DND-41 (cell line): ENCODE data around the gene SKIL.

Source experiments
- EZH2 ChIP-seq: IDR thresholded peaks from 3 replicates; pipeline ENCODE4 v1.6.1; 2012; ENCODE audit warnings: borderline replicate concordance, low read depth, mild to moderate bottlenecking, moderate library complexity, low read length, inconsistent platforms; ENCODE audit not compliant: severe bottlenecking
- TF ChIP-seq, protein P1 (sequence below): IDR thresholded peaks from 2 replicates; pipeline ENCODE4 v1.5.1; 2012; ENCODE audit warnings: borderline replicate concordance, low read length, moderate library complexity, mild to moderate bottlenecking; ENCODE audit not compliant: poor library complexity, severe bottlenecking; ENCODE audit errors: extremely low read depth

DNA sequence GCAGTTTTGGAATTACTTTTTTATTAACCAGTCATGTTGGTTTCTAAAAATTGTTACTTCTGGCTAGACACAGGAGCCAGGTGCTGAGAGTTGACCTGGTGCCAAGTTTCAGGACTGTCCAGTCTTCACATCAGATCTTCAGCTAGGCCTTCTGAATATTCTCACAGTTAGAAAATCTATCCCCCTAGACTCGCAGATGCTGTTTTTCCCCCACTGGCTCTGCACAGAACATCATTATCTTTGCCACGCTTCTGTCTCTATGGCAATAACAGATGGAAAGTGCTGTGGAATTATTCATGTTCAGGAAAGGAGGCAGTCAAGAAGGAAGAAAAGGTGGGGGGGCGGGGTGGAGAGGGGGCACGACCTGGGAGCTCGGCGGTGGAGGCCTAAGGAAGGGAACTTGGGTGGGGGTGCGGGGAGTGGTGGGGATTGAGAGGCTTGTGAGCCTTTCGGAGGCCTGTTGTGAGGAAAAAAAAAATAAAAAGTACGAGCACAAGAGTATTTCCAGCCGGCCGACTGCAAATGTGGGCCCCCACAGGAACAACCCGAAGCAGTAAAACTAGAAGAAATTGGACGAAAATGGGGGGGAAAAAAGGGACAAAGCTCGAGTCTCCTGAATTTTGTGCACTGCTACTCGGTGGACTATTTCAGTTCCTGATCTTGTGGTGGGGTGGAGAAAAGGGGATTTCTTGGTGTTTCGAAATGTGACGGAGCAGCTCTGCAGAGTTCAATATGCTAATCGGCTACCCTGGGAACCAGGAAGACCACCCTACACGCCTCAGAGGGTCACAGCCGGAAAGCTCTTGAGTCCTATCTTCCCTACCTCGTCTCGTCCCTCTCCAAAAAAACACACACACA lies 1.5 kb upstream of the SKIL start:
- TF ChIP-seq, protein P1, sequence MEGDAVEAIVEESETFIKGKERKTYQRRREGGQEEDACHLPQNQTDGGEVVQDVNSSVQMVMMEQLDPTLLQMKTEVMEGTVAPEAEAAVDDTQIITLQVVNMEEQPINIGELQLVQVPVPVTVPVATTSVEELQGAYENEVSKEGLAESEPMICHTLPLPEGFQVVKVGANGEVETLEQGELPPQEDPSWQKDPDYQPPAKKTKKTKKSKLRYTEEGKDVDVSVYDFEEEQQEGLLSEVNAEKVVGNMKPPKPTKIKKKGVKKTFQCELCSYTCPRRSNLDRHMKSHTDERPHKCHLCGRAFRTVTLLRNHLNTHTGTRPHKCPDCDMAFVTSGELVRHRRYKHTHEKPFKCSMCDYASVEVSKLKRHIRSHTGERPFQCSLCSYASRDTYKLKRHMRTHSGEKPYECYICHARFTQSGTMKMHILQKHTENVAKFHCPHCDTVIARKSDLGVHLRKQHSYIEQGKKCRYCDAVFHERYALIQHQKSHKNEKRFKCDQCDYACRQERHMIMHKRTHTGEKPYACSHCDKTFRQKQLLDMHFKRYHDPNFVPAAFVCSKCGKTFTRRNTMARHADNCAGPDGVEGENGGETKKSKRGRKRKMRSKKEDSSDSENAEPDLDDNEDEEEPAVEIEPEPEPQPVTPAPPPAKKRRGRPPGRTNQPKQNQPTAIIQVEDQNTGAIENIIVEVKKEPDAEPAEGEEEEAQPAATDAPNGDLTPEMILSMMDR: no peak
- TF ChIP-seq EZH2: no peak
